Stimulated activated CD8-positive, alpha-beta memory T cell treated with anti-CD3 and anti-CD28 coated beads, Interleukin-12 subunit alpha, Interleukin-12 subunit beta, amount 100 ng/mL, for 1 hour (primary cell): ENCODE data around the gene TTC3.
A peak's percentile ranks its signal among the peaks of the same experiment; 100 is the strongest.
"Not testable (repeated sequence)": the region's sequence is repeated elsewhere in the genome, so short reads cannot be mapped to it uniquely, and the experiment has no call there.

Experiments used
- DNase-seq: peaks from one replicate; pipeline ENCODE4 v3.0.0-alpha.2; 2020; ENCODE audit warnings: low read depth

TTC3 gene

DNA sequence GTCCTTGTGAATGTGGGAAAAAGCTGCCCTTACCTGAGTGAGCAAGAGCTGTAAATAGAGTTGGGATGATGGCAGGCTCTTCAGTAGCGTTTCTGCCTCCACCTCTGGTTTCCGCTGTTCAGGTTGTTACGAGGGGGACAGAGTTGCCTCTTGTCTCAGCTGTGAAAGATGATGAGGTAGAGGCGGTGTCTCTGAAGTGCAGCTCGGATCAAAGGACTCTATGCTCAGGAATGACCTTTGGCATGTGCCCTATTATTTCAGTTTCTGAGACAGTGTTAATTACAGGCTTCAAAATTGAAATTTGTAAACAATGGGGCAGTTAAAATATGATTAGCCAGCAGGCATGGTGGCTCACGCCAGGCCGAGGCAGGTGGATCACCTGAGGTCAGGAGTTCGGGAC is 123.8 kb downstream of the TTC3 start:
- no peak for DNase-seq

DNA sequence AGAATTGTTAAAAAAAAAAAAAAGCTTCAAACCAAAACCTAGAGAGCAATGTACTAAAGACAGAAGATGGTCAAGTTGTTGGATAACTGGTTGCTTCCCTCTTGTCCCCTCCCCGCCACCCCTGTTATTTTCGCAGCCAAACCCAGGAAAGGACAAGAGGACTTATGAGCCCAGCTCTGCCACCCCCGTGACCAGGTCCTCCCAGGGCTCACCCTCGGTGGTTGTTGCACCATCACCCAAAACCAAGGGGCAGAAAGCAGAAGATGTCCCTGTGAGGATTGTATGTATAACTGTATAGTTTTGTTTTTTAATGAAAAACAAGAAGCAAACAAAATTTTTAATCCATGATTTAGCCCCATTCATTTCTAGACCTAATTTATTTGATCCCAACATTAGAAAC is 124.7 kb downstream of the TTC3 start:
- DNase-seq, result no peak

DNA sequence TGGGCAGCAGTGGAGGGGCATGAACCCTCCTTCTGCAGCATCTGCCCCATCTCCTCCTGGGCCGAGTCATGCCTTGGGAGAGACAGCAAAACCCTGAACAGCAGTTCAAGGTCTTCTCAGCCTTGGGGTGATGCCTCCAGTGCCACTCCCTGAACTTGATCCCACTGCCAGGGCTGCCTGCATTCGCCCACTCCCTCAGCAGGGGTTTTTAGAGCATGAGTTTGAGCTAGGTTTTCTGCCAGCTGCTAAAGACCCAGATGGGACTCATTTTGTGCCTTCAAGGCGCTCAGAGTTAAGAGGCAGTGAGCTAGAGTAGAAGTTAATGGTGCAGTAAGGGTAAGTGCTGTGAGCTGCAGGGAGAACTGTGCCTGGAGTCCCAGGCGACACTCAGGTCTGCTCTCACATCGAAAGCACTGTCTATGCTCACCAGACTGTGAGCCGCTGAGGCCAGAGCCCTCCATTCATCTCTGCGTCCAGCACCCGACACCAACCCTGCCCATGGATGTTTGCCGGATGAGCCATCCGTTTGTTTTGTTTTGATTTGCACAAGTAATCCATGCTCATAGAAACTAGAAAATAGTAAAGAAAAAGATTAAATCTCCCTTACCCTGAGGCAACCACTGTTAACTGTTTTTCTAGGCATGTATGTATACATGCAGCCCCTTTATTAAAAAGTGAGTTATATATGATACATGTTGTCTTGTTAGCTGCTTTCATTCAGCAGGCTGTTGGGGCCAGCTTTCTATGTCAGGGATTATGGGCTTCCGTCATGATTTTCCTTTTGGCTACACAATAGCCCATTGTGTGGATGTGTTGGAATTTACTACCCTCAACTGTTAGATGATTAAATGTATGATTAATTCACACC is 126.2 kb downstream of the TTC3 start:
- DNase-seq, result no peak

DNA sequence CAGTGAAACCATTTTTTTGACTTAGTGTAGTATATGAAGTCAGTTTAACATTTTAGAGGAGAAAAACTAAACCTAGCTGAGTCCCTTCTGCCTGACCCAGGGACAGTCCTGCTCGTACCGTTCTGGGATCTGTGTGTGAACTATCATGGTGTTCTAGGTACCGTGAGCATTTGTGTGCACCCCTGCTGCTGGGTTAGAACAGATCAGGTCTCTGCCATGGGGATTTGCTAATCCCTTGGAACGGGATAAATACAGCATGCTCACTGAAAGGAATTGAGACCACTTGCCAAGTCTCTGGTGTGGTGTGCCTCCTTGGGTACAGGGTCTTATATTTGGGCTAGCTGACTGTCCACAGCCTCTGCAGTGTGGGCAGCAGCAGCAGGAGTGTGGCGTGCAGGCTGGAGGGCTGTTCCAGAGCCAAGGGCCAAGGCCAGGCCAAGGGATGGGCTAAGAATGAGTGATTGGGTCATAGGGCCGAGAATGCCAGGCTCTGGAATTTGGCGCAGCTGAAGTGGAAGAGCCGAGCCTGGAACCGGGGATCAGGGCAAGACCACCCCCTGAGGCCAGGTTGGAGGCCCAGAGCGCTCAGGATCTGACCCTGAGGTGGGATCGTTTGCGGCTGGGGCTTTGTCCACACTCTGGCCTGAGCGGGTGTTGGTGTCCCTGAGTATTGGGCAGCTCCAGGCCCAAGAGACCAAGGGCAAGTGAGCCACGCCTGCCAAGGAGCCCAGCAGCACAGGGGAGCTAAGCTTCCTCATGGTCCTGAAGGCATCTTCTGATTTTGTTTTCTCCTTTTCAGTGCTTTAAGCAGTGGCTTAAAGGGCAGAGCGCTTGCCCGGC is 127.8 kb downstream of the TTC3 start:
- DNase-seq, result no peak

DNA sequence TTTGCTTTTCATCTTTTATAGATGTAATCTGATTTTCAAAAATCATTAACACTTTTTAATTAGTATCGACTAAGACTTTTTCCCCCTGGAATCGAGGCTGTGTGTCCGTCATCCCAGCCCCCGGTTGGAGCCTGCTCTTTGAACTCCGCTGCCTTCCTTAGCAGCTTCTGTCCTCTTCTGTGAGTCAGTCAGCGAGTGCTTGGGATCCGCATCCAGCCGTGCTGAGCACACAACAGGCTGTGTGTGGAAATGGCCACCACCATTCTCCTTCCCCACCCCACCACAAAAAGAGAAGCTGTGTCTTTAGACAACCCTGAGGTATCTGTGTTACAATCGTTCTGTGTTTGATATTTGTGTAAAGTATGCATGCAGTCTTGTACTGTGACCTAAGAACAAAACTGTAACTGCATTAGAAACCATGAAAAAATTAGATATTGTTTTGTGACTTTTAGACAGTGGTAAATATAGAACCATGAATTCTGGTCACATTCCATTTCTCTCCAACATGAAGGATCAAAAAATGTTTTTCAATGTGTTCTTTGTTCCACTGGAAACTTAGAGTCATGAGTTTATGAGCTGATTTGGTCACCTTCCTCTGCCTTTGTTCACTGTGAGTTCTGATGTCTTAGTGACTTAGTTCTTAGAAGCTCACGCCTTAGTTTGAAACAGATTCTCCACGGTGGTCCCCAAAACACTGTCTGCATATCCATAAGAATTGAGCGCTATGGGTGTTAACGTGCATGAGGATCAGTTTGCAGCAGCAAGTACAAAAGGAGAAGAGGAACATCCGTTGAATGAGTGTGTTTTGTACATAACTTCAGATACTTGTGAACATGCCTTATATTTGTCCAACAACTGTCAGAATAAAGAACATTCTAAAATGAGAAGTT is 129.4 kb downstream of the TTC3 start:
- no peak for DNase-seq

DNA sequence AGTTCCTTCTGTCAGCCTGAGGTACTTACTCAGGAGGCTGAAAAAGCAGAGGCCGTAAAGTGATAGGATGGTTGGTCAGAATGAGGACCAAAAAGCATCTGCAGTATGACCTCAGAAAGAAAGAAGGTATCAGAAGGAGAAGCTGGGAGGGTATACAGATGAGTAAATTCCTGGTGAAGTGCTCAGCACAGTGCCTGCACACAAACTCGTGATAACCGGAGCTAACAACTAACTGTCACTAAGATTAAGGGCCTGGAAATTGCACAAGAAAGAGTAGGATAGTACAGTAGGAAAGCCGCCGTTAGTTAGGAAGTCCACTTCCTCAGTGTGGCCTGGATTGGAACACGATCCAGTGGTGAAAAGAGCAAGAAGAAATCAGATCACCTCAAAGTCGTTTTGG is 131.5 kb downstream of the TTC3 start:
- DNase-seq, result no peak

DNA sequence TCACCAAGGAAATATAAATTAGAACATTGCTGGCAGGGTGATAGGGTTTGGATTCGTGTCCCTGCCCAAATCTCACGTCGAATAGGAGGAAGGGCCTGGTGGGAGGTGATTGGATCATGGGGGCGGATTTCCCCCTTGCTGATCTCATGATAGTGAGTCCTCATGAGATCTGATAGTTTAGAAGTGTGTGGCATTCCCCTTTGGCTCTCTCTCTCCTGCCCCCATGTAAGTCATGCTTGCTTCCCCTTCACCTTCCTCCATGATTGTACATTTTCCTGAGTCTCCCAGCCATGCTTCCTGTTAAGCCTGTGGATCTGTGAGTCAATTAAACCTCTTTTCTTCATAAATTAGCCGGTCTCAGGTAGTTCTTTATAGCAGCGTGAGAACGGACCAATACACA is 133.4 kb downstream of the TTC3 start:
- no peak for DNase-seq

DNA sequence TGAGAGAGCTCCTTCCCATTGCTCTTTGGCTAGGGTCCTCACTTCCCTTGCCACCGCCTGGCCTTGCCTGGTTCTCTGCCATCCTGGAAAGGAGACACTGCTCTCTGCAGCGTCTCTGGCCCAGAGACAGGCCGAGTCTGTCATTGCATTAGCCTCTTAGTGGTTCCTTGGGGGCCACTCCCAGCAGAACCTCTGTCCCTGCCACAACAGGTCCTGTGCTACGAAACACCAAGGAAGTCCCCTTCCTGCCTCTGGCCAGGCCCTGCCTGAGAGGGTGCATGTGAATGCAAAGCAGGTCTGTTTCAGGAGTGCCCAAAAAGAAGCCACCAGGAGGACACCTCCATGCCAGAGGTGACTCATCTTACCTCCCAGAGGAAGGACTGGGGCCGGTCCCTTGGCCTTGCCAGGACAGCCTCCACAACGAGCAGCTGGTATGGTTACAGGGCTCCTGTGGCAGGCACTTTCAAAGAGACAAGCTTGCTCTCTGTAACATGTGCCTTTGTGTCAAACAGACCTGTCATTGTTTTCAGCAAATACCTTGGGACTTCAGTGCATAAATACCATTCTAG is 134.5 kb downstream of the TTC3 start:
- no peak for DNase-seq

DNA sequence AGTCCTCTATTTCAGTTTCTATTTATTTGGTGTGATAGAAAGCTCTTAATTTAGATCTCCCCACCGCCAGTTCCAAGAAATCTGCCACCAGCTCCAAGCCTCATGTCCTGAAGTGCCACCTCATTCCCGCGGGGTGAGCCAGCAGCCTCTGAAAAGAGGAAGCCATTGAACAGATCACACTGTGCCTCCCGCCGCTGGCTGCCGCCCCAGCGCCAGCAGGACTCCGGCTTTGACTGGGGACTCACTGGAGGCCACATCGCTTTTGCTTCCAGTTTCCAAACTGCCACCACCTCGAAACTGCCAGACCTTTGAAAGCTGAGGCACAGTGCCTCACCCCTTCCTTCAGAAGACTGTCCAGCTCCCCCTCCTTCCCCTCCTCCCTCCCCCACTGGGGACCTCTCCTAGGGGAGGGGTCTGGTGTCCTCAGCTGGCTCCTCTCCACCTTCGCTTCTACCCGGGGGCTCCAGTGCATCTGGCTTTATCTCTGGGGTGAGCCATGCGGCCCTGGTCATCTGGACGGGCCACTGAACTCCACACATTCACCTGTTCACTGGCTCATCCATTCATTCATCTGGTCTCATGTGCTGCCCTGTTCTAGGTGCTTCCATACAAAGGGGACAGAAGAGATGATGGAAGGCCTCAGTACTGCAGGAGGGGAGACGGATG is 135.1 kb downstream of the TTC3 start:
- no peak for DNase-seq

DNA sequence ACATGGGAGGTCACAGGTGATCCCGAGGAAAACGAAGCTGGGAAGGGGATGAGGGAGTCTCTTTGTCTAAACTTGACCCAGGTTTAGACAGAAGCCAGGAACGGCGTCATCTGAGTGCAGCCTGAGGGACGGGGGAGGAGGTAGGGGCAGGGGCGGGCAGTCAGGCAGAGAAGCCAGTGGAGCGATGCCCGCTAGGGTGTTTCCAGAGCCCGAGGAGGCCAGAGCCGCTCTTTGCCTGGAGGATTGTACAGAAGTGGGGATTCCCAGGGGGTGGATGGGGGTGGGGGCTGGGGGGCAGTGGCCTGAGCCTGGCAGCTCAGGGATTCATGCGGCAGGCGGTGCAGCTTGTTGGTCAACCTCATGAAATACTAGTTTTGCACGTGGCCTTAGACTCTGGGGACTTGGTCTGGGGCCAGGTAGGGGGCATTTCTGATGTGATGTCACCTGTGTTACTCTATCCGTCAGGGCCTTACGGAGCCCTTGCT is 135.7 kb downstream of the TTC3 start:
- DNase-seq, result no peak

DNA sequence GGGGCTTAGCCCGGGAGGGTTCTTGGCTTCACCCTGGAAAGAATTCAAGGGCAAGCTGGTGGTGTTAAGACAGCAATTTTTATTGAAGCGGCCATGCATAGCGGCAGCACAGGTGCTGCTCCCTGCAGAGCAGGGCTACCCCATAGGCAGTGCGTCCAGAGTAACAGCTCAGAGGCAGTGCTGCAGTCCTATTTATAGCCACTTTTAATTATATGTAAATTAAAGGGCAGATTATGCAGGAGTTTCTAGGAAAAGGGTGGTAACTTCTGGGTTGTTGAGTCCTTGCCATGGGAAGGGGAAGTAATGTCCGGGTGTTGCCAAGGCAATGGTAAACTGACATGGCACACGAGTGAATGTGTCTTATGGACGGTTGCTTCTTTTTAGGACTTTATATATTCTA is 137.1 kb downstream of the TTC3 start:
- no peak for DNase-seq

DNA sequence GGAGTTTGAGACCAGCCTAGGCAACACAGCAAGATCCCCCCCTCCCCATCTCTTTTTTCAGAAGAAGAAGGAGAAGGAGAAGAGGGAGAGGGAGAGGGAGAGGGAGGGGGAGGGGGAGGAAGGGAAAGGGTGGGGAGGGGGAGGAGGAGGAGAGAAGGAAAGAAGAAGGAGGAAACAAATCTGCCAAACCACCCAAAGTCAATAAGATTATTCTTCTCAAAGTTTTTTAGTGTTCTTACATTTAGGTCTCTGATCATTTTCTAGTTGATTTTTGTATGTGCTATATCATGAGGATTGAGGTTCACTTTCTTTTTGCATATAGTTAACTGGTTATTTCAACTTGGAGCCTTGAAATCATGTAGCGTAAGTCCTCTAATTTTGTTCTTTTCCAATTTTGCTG is 137.7 kb downstream of the TTC3 start:
- no peak for DNase-seq

DNA sequence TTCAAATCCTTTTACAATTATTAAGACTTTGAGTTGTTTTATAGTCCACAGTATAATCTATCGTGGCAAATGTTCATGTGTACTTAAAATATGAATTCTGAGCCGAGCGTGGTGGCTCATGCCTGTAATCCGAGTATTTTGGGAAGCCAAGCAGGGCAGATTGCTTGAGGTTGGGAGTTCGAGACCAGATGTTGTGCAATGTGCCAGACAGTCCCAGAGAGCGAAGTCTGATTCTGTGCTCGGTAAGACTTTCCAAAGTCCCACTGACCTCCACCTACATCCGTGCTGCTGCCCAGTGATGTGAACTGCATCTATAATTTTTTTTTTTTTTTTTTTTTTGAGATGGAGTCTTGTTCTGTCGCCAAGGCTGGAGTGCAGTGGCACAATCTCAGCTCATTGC is 141.9 kb downstream of the TTC3 start:
- no peak for DNase-seq

DNA sequence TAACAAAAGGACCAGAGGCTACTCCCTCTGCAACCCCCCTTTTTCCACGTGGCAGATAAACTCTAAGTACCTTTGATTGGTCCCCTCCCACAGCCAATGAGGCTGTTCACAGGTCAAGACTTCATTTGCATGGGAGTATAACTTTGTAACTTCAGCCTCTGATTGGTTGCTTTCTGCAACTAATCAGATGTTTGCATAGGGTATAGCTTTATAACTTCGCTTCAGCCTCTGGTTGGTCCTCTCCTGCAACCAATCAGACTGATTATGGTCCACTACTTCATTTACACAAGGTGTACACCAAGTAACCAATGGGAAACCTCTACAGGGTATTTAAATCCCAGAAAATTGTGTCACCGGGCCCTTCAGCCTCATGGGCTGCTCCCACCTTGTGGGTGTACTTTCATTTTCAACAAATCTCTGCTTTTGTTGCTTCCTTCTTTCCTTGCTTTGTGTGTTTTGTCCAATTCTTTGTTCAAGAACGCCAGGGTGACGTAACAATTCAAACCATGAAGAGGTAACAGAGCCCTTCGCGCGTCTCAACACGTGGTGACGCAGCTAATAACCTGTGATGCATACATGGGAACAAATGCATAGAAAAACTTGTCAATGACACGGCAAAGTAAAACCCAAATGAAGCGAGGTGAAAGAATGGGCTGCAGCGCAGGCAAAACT is 146.8 kb downstream of the TTC3 start:
- DNase-seq, result no peak

DNA sequence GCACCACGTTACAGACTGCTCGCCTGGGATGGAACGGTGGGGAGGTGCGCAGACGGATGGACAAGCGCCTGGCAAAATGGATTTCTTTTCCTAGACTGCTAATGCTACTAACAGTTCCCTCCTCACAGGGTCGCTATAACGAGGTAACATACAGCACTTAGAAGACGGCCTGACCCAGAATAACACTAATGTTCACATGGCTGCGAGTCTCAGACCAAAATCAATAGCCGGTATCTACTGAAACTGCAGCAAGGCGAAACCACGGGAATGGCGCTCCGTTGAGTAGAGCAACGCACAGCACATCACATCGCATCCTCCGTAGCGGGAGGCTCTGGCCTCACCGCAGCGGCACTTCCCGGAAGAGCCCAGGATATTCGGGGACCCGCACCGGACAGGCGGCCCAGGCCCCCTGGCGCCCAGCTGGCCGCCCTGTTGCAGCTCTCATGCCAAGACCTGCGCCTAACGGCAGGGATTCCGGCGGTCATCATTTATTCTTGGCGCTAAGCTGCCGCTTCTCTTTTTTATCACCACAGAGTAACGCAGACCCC is 147.5 kb downstream of the TTC3 start:
- no peak for DNase-seq

DNA sequence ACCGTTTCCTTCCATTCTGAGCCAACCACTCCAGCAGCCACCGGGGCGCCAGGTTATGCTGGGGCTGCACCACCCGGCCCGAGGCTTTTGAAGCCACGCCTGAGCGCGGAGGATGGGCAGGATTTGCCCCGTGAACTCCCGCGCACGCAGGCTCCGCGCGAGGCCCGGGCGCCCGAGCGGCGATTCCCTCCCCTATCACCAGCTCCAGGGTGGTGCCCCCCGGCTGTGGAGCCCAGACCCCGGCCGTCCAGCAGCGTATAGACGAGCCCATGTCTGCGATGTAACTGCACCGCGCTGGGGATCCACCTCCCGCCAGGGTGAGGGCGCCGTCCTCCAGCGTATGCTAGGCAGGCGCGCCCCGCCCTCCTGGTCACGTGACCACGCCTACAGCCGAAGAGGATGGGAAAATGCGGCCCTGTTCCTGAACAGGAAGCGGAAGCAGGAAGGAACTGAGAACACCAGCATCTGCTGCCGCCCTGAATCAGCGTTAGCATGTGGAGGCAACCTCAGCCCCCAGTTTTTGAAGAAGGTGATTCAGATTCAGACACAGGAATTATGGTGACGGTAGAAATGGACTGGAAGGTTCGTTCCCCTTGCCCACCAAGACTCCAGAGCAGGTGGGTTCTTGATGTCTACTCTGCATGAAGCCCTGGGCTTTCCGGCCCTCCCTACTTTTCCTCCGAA is 148.1 kb downstream of the TTC3 start:
- DNase-seq, result peak; percentile 91

DNA sequence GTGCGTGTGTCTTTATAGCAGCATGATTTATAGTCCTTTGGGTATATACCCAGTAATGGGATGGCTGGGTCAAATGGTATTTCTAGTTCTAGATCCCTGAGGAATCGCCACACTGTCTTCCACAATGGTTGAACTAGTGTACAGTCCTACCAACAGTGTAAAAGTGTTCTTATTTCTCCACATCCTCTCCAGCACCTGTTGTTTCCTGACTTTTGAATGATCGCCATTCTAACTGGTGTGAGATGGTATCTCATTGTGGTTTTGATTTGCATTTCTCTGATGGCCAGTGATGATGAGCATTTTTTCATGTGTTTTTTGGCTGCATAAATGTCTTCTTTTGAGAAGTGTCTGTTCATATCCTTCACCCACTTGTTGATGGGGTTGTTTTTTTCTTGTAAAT is 149.2 kb downstream of the TTC3 start:
- not testable (repeated sequence) for DNase-seq

DNA sequence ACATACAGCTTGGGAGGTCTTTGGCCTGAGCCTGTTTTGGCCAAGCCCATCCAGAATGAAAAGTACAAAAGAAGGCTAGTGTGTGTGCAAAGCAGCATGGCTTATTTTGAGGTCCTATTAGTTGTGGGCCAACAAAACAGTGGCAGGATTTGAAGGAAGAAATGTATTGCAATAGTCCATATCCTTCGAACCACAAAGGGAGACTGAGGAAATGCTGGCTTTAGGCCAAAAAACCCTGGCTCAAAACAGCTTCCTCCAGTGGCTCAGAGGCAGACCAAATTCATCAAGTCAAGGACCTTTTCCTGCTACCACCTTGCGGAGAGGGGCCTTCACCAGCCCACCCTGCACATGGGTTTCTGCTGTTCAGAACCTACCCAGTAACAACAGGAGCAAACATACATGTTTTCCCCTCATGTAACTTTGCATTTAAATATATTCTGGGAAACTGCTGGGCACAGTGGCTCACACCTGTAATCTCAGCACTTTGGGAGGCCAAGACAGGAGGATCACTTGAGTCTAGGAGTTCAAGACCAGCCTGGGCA is 150.8 kb downstream of the TTC3 start:
- DNase-seq, result no peak
